Measurements from ENCODE around the gene PDZRN4.
A peak's percentile ranks its signal among the peaks of the same experiment; 100 is the strongest.
"Not testable (repeated sequence)": the region's sequence is repeated elsewhere in the genome, so short reads cannot be mapped to it uniquely, and the experiment has no call there.

Gene PDZRN4

GRCh38 chr12:41514021-41514777, 326.1 kb downstream of the PDZRN4 start:
- peak; percentile 6 for DNase-seq (ENCODE audit: low spot score)

GRCh38 chr12:41514907-41515306, 326.8 kb downstream of the PDZRN4 start:
- DNase-seq (ENCODE audit: low spot score) = no peak

- DNase-seq (ENCODE audit: low spot score) = peak; percentile 18
These were observed 327.8 kb downstream of the PDZRN4 start for GRCh38 chr12:41515953-41516352.

- no peak for DNase-seq (ENCODE audit: low spot score)
These were observed 332.7 kb downstream of the PDZRN4 start for GRCh38 chr12:41520869-41521268.

- peak; percentile 57 for DNase-seq (ENCODE audit: low spot score)
These were observed 333.8 kb downstream of the PDZRN4 start for GRCh38 chr12:41521872-41522379.

- no peak for DNase-seq (ENCODE audit: low spot score)
These were observed 338.9 kb downstream of the PDZRN4 start for GRCh38 chr12:41527062-41527461.

- DNase-seq (ENCODE audit: low spot score) = no peak
These were observed 339.5 kb downstream of the PDZRN4 start for GRCh38 chr12:41527534-41528116.

- no peak for DNase-seq (ENCODE audit: low spot score)
These were observed 340.8 kb downstream of the PDZRN4 start for GRCh38 chr12:41528874-41529273.

- no peak for DNase-seq (ENCODE audit: low spot score)
These were observed 342.3 kb downstream of the PDZRN4 start for GRCh38 chr12:41530441-41530840.

- DNase-seq (ENCODE audit: low spot score) = no peak
These were observed 343.2 kb downstream of the PDZRN4 start for GRCh38 chr12:41531147-41531829.

GRCh38 chr12:41532072-41532471, 344.0 kb downstream of the PDZRN4 start:
- DNase-seq (ENCODE audit: low spot score) = no peak

GRCh38 chr12:41536813-41537490, 348.8 kb downstream of the PDZRN4 start:
- no peak for DNase-seq (ENCODE audit: low spot score)

GRCh38 chr12:41537522-41537921, 349.4 kb downstream of the PDZRN4 start:
- DNase-seq (ENCODE audit: low spot score) = no peak

GRCh38 chr12:41545761-41546160, 357.6 kb downstream of the PDZRN4 start:
- no peak for DNase-seq (ENCODE audit: low spot score)

GRCh38 chr12:41547071-41547470, 359.0 kb downstream of the PDZRN4 start:
- DNase-seq (ENCODE audit: low spot score) = not testable (repeated sequence)

- DNase-seq (ENCODE audit: low spot score) = no peak
These were observed 360.8 kb downstream of the PDZRN4 start for GRCh38 chr12:41548926-41549325.

GRCh38 chr12:41552588-41552987, 364.5 kb downstream of the PDZRN4 start:
- DNase-seq (ENCODE audit: low spot score) = no peak

- DNase-seq (ENCODE audit: low spot score) = no peak
These were observed 368.1 kb downstream of the PDZRN4 start for GRCh38 chr12:41556176-41556575.

- no peak for DNase-seq (ENCODE audit: low spot score)
These were observed 369.2 kb downstream of the PDZRN4 start for GRCh38 chr12:41557344-41557743.

- DNase-seq (ENCODE audit: low spot score) = no peak
These were observed 370.6 kb downstream of the PDZRN4 start for GRCh38 chr12:41558671-41559070.

- no peak for DNase-seq (ENCODE audit: low spot score)
These were observed 374.9 kb downstream of the PDZRN4 start for GRCh38 chr12:41563051-41563450.

GRCh38 chr12:41564816-41565215, 376.7 kb downstream of the PDZRN4 start:
- DNase-seq (ENCODE audit: low spot score) = no peak
